Measurements from ENCODE around the gene HSPB6. TPM values are rescaled to one million over a fixed set of nuclear protein-coding genes. Genes with fewer than 3 reads are reported as not detected.

The HSPB6 gene
- total RNA-seq, 1 experiment from 2014 or later, result 0.37 TPM

DNA sequence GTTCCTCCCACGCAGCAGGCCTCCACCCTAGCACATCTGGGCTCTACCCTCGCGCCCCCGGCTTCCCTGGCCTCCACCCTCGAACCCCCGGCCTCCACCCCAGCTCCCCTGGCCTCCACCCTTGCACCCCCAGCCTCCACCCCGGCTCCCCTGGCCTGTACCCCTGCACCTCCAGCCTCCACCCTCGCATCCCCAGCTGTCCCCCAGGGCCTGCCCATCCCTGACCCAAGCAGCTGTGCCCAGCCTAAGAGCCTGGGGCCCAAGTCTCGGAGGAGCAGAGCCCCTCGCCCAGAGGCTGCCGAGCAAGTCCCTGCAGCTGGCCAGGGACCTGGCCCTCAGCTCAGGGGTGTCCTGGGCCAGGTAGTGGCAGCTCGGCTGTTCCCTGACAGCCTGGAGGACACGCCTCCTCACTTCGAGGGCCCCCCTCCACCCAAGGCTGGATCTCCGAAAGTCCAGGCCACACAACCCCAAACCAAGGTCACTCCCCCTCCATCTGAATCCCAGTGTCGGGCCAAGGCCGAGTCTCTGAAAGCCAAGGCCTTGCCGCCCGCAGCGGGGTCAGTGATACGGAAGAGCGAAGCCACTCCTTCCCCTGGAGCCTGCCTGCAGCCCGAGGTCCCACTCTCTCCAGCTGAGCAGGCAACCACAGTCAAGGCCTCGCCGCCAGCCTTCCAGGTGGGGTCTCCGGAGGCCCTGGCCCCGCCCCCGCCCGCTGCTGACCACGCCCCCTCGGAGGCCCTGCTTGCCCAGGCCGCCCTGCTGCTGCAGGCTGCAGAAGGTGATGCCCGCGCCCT lies 10.7 kb upstream of the HSPB6 start:
- Histone ChIP-seq H3K9me3 (ENCODE audit: control insufficient read depth, low read depth, low read length) (no peaks in the 10 kb centered on the region), H3K23ac (ENCODE audit: insufficient read length, low read depth, low read length) (no peak overlapping the region), H4K5ac (ENCODE audit: insufficient read length, low read depth, low read length) (no peak overlapping the region), H2BK12ac (ENCODE audit: insufficient read length, low read depth, low read length) (no peak overlapping the region), H3K4ac (ENCODE audit: low read depth, low read length) (no peak overlapping the region), H3K79me1 (ENCODE audit: insufficient read depth, low read depth, low read length, poor library complexity, severe bottlenecking) (no peaks in the 10 kb centered on the region), H3K27me3 (ENCODE audit: insufficient read depth, low read length) (no peaks in the 10 kb centered on the region), H2BK20ac (ENCODE audit: low read depth, low read length, poor library complexity, severe bottlenecking) (no peak overlapping the region), H2BK120ac (ENCODE audit: low read depth, low read length, poor library complexity, severe bottlenecking) (no peak overlapping the region), H3T11ph (ENCODE audit: low read length) (no peak overlapping the region), H3K27ac (ENCODE audit: insufficient read length, low read depth, low read length) (no peak overlapping the region), H3K56ac (ENCODE audit: insufficient read length, low read depth, low read length) (no peak overlapping the region), H4K8ac (replicated peaks; ENCODE audit: insufficient read length, low read depth, low read length) (no peak overlapping the region), H4K20me1 (ENCODE audit: control insufficient read depth, insufficient read depth, insufficient read length) (no peaks in the 10 kb centered on the region), H3K4me1 (ENCODE audit: insufficient read depth, low read length) (no peaks in the 10 kb centered on the region), H3K18ac (ENCODE audit: insufficient read length, low read depth, low read length) (no peak overlapping the region), H2AFZ (ENCODE audit: low read length) (no peak overlapping the region), H2AK5ac (ENCODE audit: insufficient read length, low read length) (no peak overlapping the region), H3K79me2 (ENCODE audit: insufficient read depth, low read length) (no peaks in the 10 kb centered on the region), H2BK5ac (ENCODE audit: insufficient read length, low read length) (no peak overlapping the region), H3K4me2 (ENCODE audit: insufficient read depth, insufficient read length, low read length) (no peak overlapping the region), H4K91ac (ENCODE audit: insufficient read length, low read depth, low read length) (no peak overlapping the region), H3K9ac (ENCODE audit: extremely low read depth, insufficient read length, low read length) (no peak overlapping the region), H3K23me2 (ENCODE audit: insufficient read length, low read depth, low read length, poor library complexity, severe bottlenecking) (no peaks in the 10 kb centered on the region), H2BK15ac (ENCODE audit: low read depth, low read length) (no peak overlapping the region), H3K14ac (ENCODE audit: insufficient read depth, low read length) (no peak overlapping the region)
- WGBS (ENCODE audit: extremely low coverage, insufficient read length, low lambda C conversion rate), result no CpG with 5 or more reads among the region's 34 CpGs
- Mint-ChIP-seq H3K4me1 (peaks cover 7 to 8% of the 10 kb centered on the region in 2 experiments), H3K4me3 (peak overlapping the region in 1 of 2 experiments; percentile 61; a peak in 2 of 5 replicates), H3K27ac (peak overlapping the region; percentile 39 to 61 (median 40); a peak in 2 of 7 replicates), H3K9me3 (no peaks in the 10 kb centered on the region), H3K36me3 (ENCODE audit: insufficient read depth in 1 of 3, low read depth in 3 of 3) (peaks cover 4 to 31% (median 28%) of the 10 kb centered on the region in 3 experiments), H3K27me3 (ENCODE audit: low read depth) (peaks cover 11% of the 10 kb centered on the region)
- DNase-seq, result peak; percentile 96
- TF ChIP-seq, protein P1, sequence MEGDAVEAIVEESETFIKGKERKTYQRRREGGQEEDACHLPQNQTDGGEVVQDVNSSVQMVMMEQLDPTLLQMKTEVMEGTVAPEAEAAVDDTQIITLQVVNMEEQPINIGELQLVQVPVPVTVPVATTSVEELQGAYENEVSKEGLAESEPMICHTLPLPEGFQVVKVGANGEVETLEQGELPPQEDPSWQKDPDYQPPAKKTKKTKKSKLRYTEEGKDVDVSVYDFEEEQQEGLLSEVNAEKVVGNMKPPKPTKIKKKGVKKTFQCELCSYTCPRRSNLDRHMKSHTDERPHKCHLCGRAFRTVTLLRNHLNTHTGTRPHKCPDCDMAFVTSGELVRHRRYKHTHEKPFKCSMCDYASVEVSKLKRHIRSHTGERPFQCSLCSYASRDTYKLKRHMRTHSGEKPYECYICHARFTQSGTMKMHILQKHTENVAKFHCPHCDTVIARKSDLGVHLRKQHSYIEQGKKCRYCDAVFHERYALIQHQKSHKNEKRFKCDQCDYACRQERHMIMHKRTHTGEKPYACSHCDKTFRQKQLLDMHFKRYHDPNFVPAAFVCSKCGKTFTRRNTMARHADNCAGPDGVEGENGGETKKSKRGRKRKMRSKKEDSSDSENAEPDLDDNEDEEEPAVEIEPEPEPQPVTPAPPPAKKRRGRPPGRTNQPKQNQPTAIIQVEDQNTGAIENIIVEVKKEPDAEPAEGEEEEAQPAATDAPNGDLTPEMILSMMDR (conservative IDR thresholded peaks at IDR 0.05), result no peak

Measured in H9 (cell line).